ENCODE data around the gene FANK1.

- no peak for TF ChIP-seq POLR2A (IDR thresholded peaks at IDR 0.05)
- TF ChIP-seq CTCF (IDR thresholded peaks at IDR 0.05), result no peak
Measured at GRCh38 chr10:126037946-126038345, 141.6 kb downstream of the FANK1 start.
